Activated CD4-positive, alpha-beta T cell treated with anti-CD3 and anti-CD28 coated beads, Interleukin-2, amount 10 ng/mL, durations not matched to agents 24 days and 14 days (primary cell): Measurements from ENCODE around the gene MYORG. TPM values are rescaled to one million over a fixed set of nuclear protein-coding genes. Genes with fewer than 3 reads are reported as not detected.

Experiments used
- DNase-seq: peaks from one replicate; pipeline ENCODE4 v3.0.0; 2022
- H3K27ac Mint-ChIP-seq: one replicate; pipeline ENCODE4 v1.8.0; 2022; ENCODE audit warnings: mild to moderate bottlenecking, mixed read lengths
- H3K27me3 Mint-ChIP-seq: one replicate; pipeline ENCODE4 v1.8.0; 2022; ENCODE audit warnings: mixed read lengths
- H3K36me3 Mint-ChIP-seq: one replicate; pipeline ENCODE4 v1.8.0; 2022; ENCODE audit warnings: low read depth, mild to moderate bottlenecking, mixed read lengths
- H3K4me1 Mint-ChIP-seq: one replicate; pipeline ENCODE4 v1.8.0; 2021; ENCODE audit warnings: mixed read lengths
- H3K4me3 Mint-ChIP-seq: one replicate; pipeline ENCODE4 v1.8.0; 2022; ENCODE audit warnings: mild to moderate bottlenecking, moderate library complexity, mixed read lengths
- H3K9me3 Mint-ChIP-seq: one replicate; pipeline ENCODE4 v1.8.0; 2021; ENCODE audit warnings: mixed read lengths
- intact Hi-C: fragments of 100-400 bp; cut with micrococcal nuclease; formaldehyde crosslinking; loops from one replicate; pipeline ENCODE4 v1.15.1; 2023
- total RNA-seq: library from RNA; stranded (reverse); gene quantifications from 2 replicates; pipeline ENCODE4 v1.2.3, GENCODE V29; 2022

MYORG gene
- total RNA-seq, 1 donor from 2014 or later = 1.4 TPM

GRCh38 chr9:34328500-34328986 is 48.2 kb downstream of the MYORG start:
- H3K27me3 Mint-ChIP-seq = no peaks in the 10 kb centered on the region
- no peaks in the 10 kb centered on the region for H3K9me3 Mint-ChIP-seq
- H3K27ac Mint-ChIP-seq = peak overlapping the region; percentile 97
- H3K4me1 Mint-ChIP-seq = peaks cover 30% of the 10 kb centered on the region
- no peak for DNase-seq
- intact Hi-C loops = loop anchor here (2.0 kb wide), 3 partner anchors 48 to 512 kb away; partner anchors contain the start of genes MYORG, UBAP1 and UBE2R2
- H3K4me3 Mint-ChIP-seq = peak overlapping the region; percentile 89
- H3K36me3 Mint-ChIP-seq = no peaks in the 10 kb centered on the region

- H3K27me3 Mint-ChIP-seq = no peaks in the 10 kb centered on the region
- intact Hi-C loops = no loop called here
- peak overlapping the region; percentile 33 for H3K4me3 Mint-ChIP-seq
- peaks cover 20% of the 10 kb centered on the region for H3K4me1 Mint-ChIP-seq
- H3K27ac Mint-ChIP-seq = no peak overlapping the region
- H3K9me3 Mint-ChIP-seq = no peaks in the 10 kb centered on the region
- no peak for DNase-seq
- no peaks in the 10 kb centered on the region for H3K36me3 Mint-ChIP-seq
Observed at GRCh38 chr9:34326690-34327089, 50.0 kb downstream of the MYORG start.

GRCh38 chr9:34322899-34323591 is 53.7 kb downstream of the MYORG start:
- H3K4me1 Mint-ChIP-seq = peaks cover 14% of the 10 kb centered on the region
- intact Hi-C loops = no loop called here

GRCh38 chr9:34321451-34321850 is 55.2 kb downstream of the MYORG start:
- Mint-ChIP-seq H3K36me3 (peaks cover 1% of the 10 kb centered on the region), H3K27me3 (no peaks in the 10 kb centered on the region), H3K27ac (no peak overlapping the region), H3K4me1 (peaks cover 5% of the 10 kb centered on the region), H3K9me3 (no peaks in the 10 kb centered on the region), H3K4me3 (no peak overlapping the region)
- intact Hi-C loops = no loop called here
- no peak for DNase-seq

More at GRCh38 chr9:34322899-34323591, 53.7 kb downstream of the MYORG start:
- H3K27ac Mint-ChIP-seq = no peak overlapping the region
- peaks cover 1% of the 10 kb centered on the region for H3K36me3 Mint-ChIP-seq
- no peaks in the 10 kb centered on the region for H3K9me3 Mint-ChIP-seq
- DNase-seq = no peak
- H3K4me3 Mint-ChIP-seq = no peak overlapping the region
- no peaks in the 10 kb centered on the region for H3K27me3 Mint-ChIP-seq

- no peak for DNase-seq
- peaks cover 1% of the 10 kb centered on the region for H3K36me3 Mint-ChIP-seq
- intact Hi-C loops = no loop called here
- H3K9me3 Mint-ChIP-seq = no peaks in the 10 kb centered on the region
- H3K27ac Mint-ChIP-seq = no peak overlapping the region
- no peak overlapping the region for H3K4me3 Mint-ChIP-seq
- H3K4me1 Mint-ChIP-seq = peaks cover 2% of the 10 kb centered on the region
- H3K27me3 Mint-ChIP-seq = no peaks in the 10 kb centered on the region
Observed at GRCh38 chr9:34318163-34318790, 58.4 kb downstream of the MYORG start.

GRCh38 chr9:34317436-34317835 is 59.3 kb downstream of the MYORG start:
- peaks cover 2% of the 10 kb centered on the region for H3K4me1 Mint-ChIP-seq
- no peaks in the 10 kb centered on the region for H3K9me3 Mint-ChIP-seq
- peaks cover 1% of the 10 kb centered on the region for H3K36me3 Mint-ChIP-seq
- H3K27ac Mint-ChIP-seq = no peak overlapping the region
- H3K4me3 Mint-ChIP-seq = no peak overlapping the region
- DNase-seq = no peak
- no peaks in the 10 kb centered on the region for H3K27me3 Mint-ChIP-seq
- intact Hi-C loops = no loop called here

Other genes with a start within 250 kb of the MYORG start
- 30.9 and 32.5 TPM in 2 replicates for gene UBAP1, start 197.9 kb downstream of the MYORG start, total RNA-seq
- gene KIF24, start 47.6 kb downstream of the MYORG start, total RNA-seq = 5.9 and 6.2 TPM in 2 replicates
- 30.4 and 31.9 TPM in 2 replicates for gene NUDT2, start 47.3 kb downstream of the MYORG start, total RNA-seq
- 13.6 and 16.3 TPM in 2 replicates for gene FAM219A, start 81.7 kb upstream of the MYORG start, total RNA-seq
- not detected in 2 replicates for gene DNAI1, start 81.9 kb upstream of the MYORG start, total RNA-seq
- gene ENHO, start 146.1 kb upstream of the MYORG start, total RNA-seq = not detected in 2 replicates
- gene CNTFR, start 212.8 kb upstream of the MYORG start, total RNA-seq = not detected in 2 replicates
- 34.8 and 36.1 TPM in 2 replicates for gene RPP25L, start 235.2 kb upstream of the MYORG start, total RNA-seq
- 50.9 and 57.0 TPM in 2 replicates for gene DCTN3, start 243.6 kb upstream of the MYORG start, total RNA-seq